Upper lobe of left lung (tissue), 4 donors: ENCODE measurements around the gene DNAJB11.

Experiments
- POLR2A ChIP-seq, 4 donors: fragments of 450-650 bp; IDR thresholded peaks; one replicate each; pipeline ENCODE4 v1.5.1; 2016 to 2017; ENCODE audit warnings: antibody characterized with exemption in 4 of 4, mild to moderate bottlenecking in 2 of 4
- POLR2AphosphoS5 ChIP-seq, 2 donors: sonication (generic); formaldehyde crosslinking; IDR thresholded peaks; one replicate each; pipeline ENCODE4 v1.5.1; 2017; ENCODE audit warnings: antibody characterized with exemption in 2 of 2
- TF ChIP-seq, protein P1 (sequence below), 6 experiments: fragments of 450-650 bp in 4 of 6; fragments of 200-600 bp in 2 of 6; sonication (generic) in 2 of 6; IDR thresholded peaks; one replicate each; pipeline ENCODE4 v1.5.1; 2016 to 2019; ENCODE audit warnings: antibody characterized with exemption in 6 of 6

DNA sequence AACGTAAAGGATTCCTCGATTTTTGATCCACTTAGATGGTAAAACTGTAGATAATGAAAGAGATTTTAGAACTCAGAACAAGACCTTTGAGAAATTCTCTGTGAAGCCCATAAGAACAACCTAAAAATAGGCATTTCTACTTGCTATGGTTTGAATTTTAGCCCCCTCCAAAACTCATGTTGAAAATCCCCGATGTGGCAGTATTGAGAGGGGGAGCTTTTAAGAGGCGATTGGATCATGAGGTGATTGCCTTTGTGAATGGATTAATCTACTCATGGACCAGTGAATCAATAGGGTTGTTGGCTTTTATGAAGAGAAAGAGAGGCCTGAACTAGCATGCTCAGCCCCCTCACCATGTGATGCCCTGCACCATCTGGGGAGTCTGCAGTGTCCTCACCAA is 22.2 kb downstream of the DNAJB11 start:
- TF ChIP-seq, protein P1, sequence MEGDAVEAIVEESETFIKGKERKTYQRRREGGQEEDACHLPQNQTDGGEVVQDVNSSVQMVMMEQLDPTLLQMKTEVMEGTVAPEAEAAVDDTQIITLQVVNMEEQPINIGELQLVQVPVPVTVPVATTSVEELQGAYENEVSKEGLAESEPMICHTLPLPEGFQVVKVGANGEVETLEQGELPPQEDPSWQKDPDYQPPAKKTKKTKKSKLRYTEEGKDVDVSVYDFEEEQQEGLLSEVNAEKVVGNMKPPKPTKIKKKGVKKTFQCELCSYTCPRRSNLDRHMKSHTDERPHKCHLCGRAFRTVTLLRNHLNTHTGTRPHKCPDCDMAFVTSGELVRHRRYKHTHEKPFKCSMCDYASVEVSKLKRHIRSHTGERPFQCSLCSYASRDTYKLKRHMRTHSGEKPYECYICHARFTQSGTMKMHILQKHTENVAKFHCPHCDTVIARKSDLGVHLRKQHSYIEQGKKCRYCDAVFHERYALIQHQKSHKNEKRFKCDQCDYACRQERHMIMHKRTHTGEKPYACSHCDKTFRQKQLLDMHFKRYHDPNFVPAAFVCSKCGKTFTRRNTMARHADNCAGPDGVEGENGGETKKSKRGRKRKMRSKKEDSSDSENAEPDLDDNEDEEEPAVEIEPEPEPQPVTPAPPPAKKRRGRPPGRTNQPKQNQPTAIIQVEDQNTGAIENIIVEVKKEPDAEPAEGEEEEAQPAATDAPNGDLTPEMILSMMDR (IDR thresholded peaks at IDR 0.05) = no peak
- TF ChIP-seq POLR2AphosphoS5 (IDR thresholded peaks at IDR 0.05) (no peak), POLR2A (IDR thresholded peaks at IDR 0.05) (no peak)
